Measurements from ENCODE around the gene RTN4R. TPM values are rescaled to one million over a fixed set of nuclear protein-coding genes. Genes with fewer than 3 reads are reported as not detected.
A peak's percentile ranks its signal among the peaks of the same experiment; 100 is the strongest.

The RTN4R gene
- total and polyA plus RNA-seq, 2 of the 4 experiments (the other 2 are of a cell fraction), result 0.18 to 0.94 TPM

GRCh38 chr22:20298110-20298802 lies 30.1 kb upstream of the RTN4R start:
- no TSS peak for BruUV-seq (replicated peaks)
- 0 out of 2 replicates have a peak, but pooled peaks cover 2% of the 10 kb centered on the region for H3K9me1 ChIP-seq (ENCODE audit: insufficient read depth, low read length)
- no peaks in the 10 kb centered on the region; the same call in none of the 2 replicates for H4K20me1 ChIP-seq (ENCODE audit: insufficient read depth, low read length)
- peak overlapping the region; percentile 97 for H2AFZ ChIP-seq (replicated peaks; ENCODE audit: low read length, poor library complexity)
- H3K4me3 ChIP-seq (ENCODE audit: insufficient read depth, low read depth, low read length), result no peak overlapping the region
- DNase-seq (no peak), ATAC-seq (ENCODE audit: low read depth) (no peak)
- H3K36me3 ChIP-seq (ENCODE audit: control insufficient read depth, insufficient read depth, low read length), result no peaks in the 10 kb centered on the region
- H2AK9ac ChIP-seq (replicated peaks; ENCODE audit: low read depth, low read length, poor library complexity), result no peak overlapping the region
- H2BK20ac ChIP-seq (ENCODE audit: low read depth, low read length), result no peak overlapping the region
- no peak overlapping the region for H2BK120ac ChIP-seq (ENCODE audit: low read depth, low read length)
- H3K4me2 ChIP-seq (ENCODE audit: low read depth, low read length), result no peak overlapping the region
- no peak overlapping the region for H3K9ac ChIP-seq (ENCODE audit: low read depth, low read length)
- dilution Hi-C loops (cut with HindIII; ENCODE audit: low sequenced_read_pairs, unreplicated experiment) (no loop called here), in situ Hi-C loops (cut with MboI; ENCODE audit: low sequenced_read_pairs) (no loop called here), intact Hi-C loops (cut with micrococcal nuclease) (no loop called here)
- POLR2A ChIA-PET (ENCODE audit: unreplicated experiment), result no interaction called here
- H2BK15ac ChIP-seq (ENCODE audit: low read depth, low read length), result no peak overlapping the region
- H4K91ac ChIP-seq (ENCODE audit: insufficient read depth, low read depth, low read length), result no peak overlapping the region
- H3K4ac ChIP-seq (ENCODE audit: low read depth, low read length), result no peak overlapping the region
- H3K27me3 ChIP-seq (ENCODE audit: control insufficient read depth, insufficient read depth, low read length), result peaks cover 43% of the 10 kb centered on the region
- H3K14ac ChIP-seq (replicated peaks; ENCODE audit: low read depth, low read length), result no peak overlapping the region
- TF ChIP-seq USF2 (IDR thresholded peaks at IDR 0.05; ENCODE audit: low read depth, low read length), result no peak
- TF ChIP-seq POLR2A (IDR thresholded peaks at IDR 0.05; ENCODE audit: low read depth, low read length), result no peak
- TF ChIP-seq MAFK (IDR thresholded peaks at IDR 0.05; ENCODE audit: low read depth, low read length), result no peak
- TF ChIP-seq NFE2L2 (IDR thresholded peaks at IDR 0.05; ENCODE audit: low read depth, low read length), result no peak
- TF ChIP-seq FOS (IDR thresholded peaks at IDR 0.05; ENCODE audit: low read depth, low read length), result no peak
- no peak for TF ChIP-seq RCOR1 (IDR thresholded peaks at IDR 0.05; ENCODE audit: insufficient replicate concordance, low read length)
- no peak for TF ChIP-seq CHD1 (IDR thresholded peaks at IDR 0.05; ENCODE audit: low read depth, low read length)
- TF ChIP-seq SMC3 (IDR thresholded peaks at IDR 0.05; ENCODE audit: low read depth, low read length), result no peak
- TF ChIP-seq, protein P1, sequence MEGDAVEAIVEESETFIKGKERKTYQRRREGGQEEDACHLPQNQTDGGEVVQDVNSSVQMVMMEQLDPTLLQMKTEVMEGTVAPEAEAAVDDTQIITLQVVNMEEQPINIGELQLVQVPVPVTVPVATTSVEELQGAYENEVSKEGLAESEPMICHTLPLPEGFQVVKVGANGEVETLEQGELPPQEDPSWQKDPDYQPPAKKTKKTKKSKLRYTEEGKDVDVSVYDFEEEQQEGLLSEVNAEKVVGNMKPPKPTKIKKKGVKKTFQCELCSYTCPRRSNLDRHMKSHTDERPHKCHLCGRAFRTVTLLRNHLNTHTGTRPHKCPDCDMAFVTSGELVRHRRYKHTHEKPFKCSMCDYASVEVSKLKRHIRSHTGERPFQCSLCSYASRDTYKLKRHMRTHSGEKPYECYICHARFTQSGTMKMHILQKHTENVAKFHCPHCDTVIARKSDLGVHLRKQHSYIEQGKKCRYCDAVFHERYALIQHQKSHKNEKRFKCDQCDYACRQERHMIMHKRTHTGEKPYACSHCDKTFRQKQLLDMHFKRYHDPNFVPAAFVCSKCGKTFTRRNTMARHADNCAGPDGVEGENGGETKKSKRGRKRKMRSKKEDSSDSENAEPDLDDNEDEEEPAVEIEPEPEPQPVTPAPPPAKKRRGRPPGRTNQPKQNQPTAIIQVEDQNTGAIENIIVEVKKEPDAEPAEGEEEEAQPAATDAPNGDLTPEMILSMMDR (conservative IDR thresholded peaks at IDR 0.05; ENCODE audit: low read depth, low read length), result no peak
- TF ChIP-seq MAZ (IDR thresholded peaks at IDR 0.05; ENCODE audit: borderline replicate concordance, low read depth, low read length), result no peak
- TF ChIP-seq, protein P2, sequence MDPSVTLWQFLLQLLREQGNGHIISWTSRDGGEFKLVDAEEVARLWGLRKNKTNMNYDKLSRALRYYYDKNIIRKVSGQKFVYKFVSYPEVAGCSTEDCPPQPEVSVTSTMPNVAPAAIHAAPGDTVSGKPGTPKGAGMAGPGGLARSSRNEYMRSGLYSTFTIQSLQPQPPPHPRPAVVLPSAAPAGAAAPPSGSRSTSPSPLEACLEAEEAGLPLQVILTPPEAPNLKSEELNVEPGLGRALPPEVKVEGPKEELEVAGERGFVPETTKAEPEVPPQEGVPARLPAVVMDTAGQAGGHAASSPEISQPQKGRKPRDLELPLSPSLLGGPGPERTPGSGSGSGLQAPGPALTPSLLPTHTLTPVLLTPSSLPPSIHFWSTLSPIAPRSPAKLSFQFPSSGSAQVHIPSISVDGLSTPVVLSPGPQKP (IDR thresholded peaks at IDR 0.05; ENCODE audit: borderline replicate concordance, low read depth, low read length), result no peak
- TF ChIP-seq BHLHE40 (IDR thresholded peaks at IDR 0.05; ENCODE audit: low read depth, low read length), result no peak
- TF ChIP-seq RAD21 (IDR thresholded peaks at IDR 0.05; ENCODE audit: low read length), result no peak
- TF ChIP-seq MXI1 (IDR thresholded peaks at IDR 0.05; ENCODE audit: borderline replicate concordance, low read depth, low read length), result no peak
- TF ChIP-seq CEBPB (IDR thresholded peaks at IDR 0.05; ENCODE audit: low read depth, low read length), result no peak
- no peak for TF ChIP-seq RFX5 (IDR thresholded peaks at IDR 0.05; ENCODE audit: low read depth, low read length)
- H3K23ac ChIP-seq (ENCODE audit: low read depth, low read length), result no peak overlapping the region
- CTCF ChIA-PET, result no interaction called here
- H2AK5ac ChIP-seq (ENCODE audit: low read depth, low read length), result no peak overlapping the region
- no peak overlapping the region for H4K5ac ChIP-seq (ENCODE audit: low read depth, low read length)
- no peak overlapping the region for H4K8ac ChIP-seq (ENCODE audit: low read depth in 2 of 2, low read length in 2 of 2)
- 29% methylated on average over 14 of the region's 25 CpGs; no CpG with 5 or more reads in 1 of the 2 experiments for WGBS, 2 experiments (ENCODE audit: extremely low coverage in 2 of 2, insufficient read length in 1 of 2)
- H3K4me1 ChIP-seq (ENCODE audit: control insufficient read depth, insufficient read depth, low read length), result no peaks in the 10 kb centered on the region; the same call in 1 of the 2 replicates
- no peak overlapping the region for H3K56ac ChIP-seq (ENCODE audit: extremely low read depth, insufficient read depth, low read length)
- H3K27ac ChIP-seq (ENCODE audit: insufficient read depth, low read length), result no peak overlapping the region
- H2BK5ac ChIP-seq (ENCODE audit: low read depth, low read length, poor library complexity, severe bottlenecking), result no peak overlapping the region
- H3K18ac ChIP-seq (ENCODE audit: low read depth, low read length), result no peak overlapping the region
- no peaks in the 10 kb centered on the region for H3K9me3 ChIP-seq (ENCODE audit: control insufficient read depth, insufficient read depth, low read length)
- no peaks in the 10 kb centered on the region for H3K79me1 ChIP-seq (ENCODE audit: low read depth in 1 of 2, low read length in 2 of 2)

All from IMR-90 (cell line).